ENCODE results near the gene SLX9. TPM values are rescaled to one million over a fixed set of nuclear protein-coding genes. Genes with fewer than 3 reads are reported as not detected.
A peak's percentile ranks its signal among the peaks of the same experiment; 100 is the strongest.

Gene SLX9
- total RNA-seq, 1 experiment from 2014 or later = 74.3 TPM

DNA sequence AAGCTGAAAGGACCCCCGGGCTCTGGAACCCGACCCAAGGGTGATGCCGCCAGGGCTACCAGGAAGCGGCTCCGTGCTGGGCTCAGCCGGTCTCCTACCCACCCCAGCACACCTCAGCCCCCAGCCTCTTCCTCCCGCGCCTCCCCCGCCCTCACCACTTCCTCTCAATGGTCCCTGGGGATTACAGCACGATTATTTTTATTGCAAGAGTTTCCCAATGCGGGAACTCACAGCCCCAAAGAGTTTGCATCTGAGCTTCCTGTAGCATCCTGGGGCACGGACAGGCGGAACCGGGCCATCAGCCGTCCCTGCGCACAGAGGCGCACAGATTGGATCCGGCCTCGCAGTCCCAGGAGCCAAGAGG, 8.7 kb upstream of the SLX9 start:
- Mint-ChIP-seq H3K27ac (no peak overlapping the region), H3K4me1 (peaks cover 38 to 48% of the 10 kb centered on the region in 2 experiments), H3K9me3 (peaks cover 2% of the 10 kb centered on the region in 2 experiments; a peak in 1 of 5 replicates), H3K4me3 (peak overlapping the region; percentile 52 to 77), H3K36me3 (ENCODE audit: insufficient read depth in 1 of 3, low read depth in 3 of 3) (no peaks in the 10 kb centered on the region; a peak in 1 of 7 replicates), H3K27me3 (ENCODE audit: low read depth) (peaks cover 77% of the 10 kb centered on the region)
- TF ChIP-seq, protein P1, sequence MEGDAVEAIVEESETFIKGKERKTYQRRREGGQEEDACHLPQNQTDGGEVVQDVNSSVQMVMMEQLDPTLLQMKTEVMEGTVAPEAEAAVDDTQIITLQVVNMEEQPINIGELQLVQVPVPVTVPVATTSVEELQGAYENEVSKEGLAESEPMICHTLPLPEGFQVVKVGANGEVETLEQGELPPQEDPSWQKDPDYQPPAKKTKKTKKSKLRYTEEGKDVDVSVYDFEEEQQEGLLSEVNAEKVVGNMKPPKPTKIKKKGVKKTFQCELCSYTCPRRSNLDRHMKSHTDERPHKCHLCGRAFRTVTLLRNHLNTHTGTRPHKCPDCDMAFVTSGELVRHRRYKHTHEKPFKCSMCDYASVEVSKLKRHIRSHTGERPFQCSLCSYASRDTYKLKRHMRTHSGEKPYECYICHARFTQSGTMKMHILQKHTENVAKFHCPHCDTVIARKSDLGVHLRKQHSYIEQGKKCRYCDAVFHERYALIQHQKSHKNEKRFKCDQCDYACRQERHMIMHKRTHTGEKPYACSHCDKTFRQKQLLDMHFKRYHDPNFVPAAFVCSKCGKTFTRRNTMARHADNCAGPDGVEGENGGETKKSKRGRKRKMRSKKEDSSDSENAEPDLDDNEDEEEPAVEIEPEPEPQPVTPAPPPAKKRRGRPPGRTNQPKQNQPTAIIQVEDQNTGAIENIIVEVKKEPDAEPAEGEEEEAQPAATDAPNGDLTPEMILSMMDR (conservative IDR thresholded peaks at IDR 0.05) = no peak
- H4K91ac ChIP-seq (ENCODE audit: insufficient read length, low read depth, low read length) = no peak overlapping the region
- no peak overlapping the region for H4K5ac ChIP-seq (ENCODE audit: insufficient read length, low read depth, low read length)
- H2BK20ac ChIP-seq (ENCODE audit: low read depth, low read length, poor library complexity, severe bottlenecking) = no peak overlapping the region
- H2BK5ac ChIP-seq (ENCODE audit: insufficient read length, low read length) = no peak overlapping the region
- no peaks in the 10 kb centered on the region for H3K9me3 ChIP-seq (ENCODE audit: control insufficient read depth, low read depth, low read length)
- H2BK15ac ChIP-seq (ENCODE audit: low read depth, low read length) = no peak overlapping the region
- DNase-seq = peak; percentile 36
- no peak overlapping the region for H4K8ac ChIP-seq (replicated peaks; ENCODE audit: insufficient read length, low read depth, low read length)
- no peak overlapping the region for H3K18ac ChIP-seq (ENCODE audit: insufficient read length, low read depth, low read length)
- H3K23ac ChIP-seq (ENCODE audit: insufficient read length, low read depth, low read length) = no peak overlapping the region
- no peak overlapping the region for H3K9ac ChIP-seq (ENCODE audit: extremely low read depth, insufficient read length, low read length)
- no peak overlapping the region for H2AK5ac ChIP-seq (ENCODE audit: insufficient read length, low read length)
- H3K4ac ChIP-seq (ENCODE audit: low read depth, low read length) = no peak overlapping the region
- H3K79me2 ChIP-seq (ENCODE audit: insufficient read depth, low read length) = no peaks in the 10 kb centered on the region
- no peak overlapping the region for H3K56ac ChIP-seq (ENCODE audit: insufficient read length, low read depth, low read length)
- no peaks in the 10 kb centered on the region for H4K20me1 ChIP-seq (ENCODE audit: control insufficient read depth, insufficient read depth, insufficient read length)
- no peak overlapping the region for H3T11ph ChIP-seq (ENCODE audit: low read length)
- no peaks in the 10 kb centered on the region for H3K79me1 ChIP-seq (ENCODE audit: insufficient read depth, low read depth, low read length, poor library complexity, severe bottlenecking)
- peak overlapping the region; percentile 45 for H3K4me2 ChIP-seq (ENCODE audit: insufficient read depth, insufficient read length, low read length)
- H2BK120ac ChIP-seq (ENCODE audit: low read depth, low read length, poor library complexity, severe bottlenecking) = no peak overlapping the region
- H2BK12ac ChIP-seq (ENCODE audit: insufficient read length, low read depth, low read length) = no peak overlapping the region
- no peak overlapping the region for H3K27ac ChIP-seq (ENCODE audit: insufficient read length, low read depth, low read length)
- no CpG with 5 or more reads among the region's 19 CpGs for WGBS (ENCODE audit: extremely low coverage, insufficient read length, low lambda C conversion rate)
- H3K23me2 ChIP-seq (ENCODE audit: insufficient read length, low read depth, low read length, poor library complexity, severe bottlenecking) = peaks cover 13% of the 10 kb centered on the region
- H3K27me3 ChIP-seq (ENCODE audit: insufficient read depth, low read length) = peaks cover 25% of the 10 kb centered on the region; the same call in 1 of the 2 replicates
- H3K14ac ChIP-seq (ENCODE audit: insufficient read depth, low read length) = no peak overlapping the region
- no peak overlapping the region for H2AFZ ChIP-seq (ENCODE audit: low read length)
- peaks cover 3% of the 10 kb centered on the region; the same call in 1 of the 2 replicates for H3K4me1 ChIP-seq (ENCODE audit: insufficient read depth, low read length)
